HG03378 (cell line): ENCODE measurements around the gene XAF1.
"Not testable (repeated sequence)": the region's sequence is repeated elsewhere in the genome, so short reads cannot be mapped to it uniquely, and the experiment has no call there.

ENCODE experiments used
- ATAC-seq: cut with Tn5 transposase; IDR thresholded peaks from one replicate; pipeline ENCODE4 v1.9.1; 2021; ENCODE audit warnings: mild to moderate bottlenecking, moderate library complexity; ENCODE audit not compliant: unreplicated experiment

XAF1 gene

GRCh38 chr17:6753006-6753445 is 2.8 kb upstream of the XAF1 start:
- no peak for ATAC-seq

- ATAC-seq: no peak
Observed at GRCh38 chr17:6753546-6753945, 2.3 kb upstream of the XAF1 start.

- no peak for ATAC-seq
Observed at GRCh38 chr17:6755281-6755680, 565 bp upstream of the XAF1 start.

- ATAC-seq: no peak
Observed at GRCh38 chr17:6756425-6757031, 682 bp downstream of the XAF1 start.

- no peak for ATAC-seq
Observed at GRCh38 chr17:6757747-6758146, 1.9 kb downstream of the XAF1 start.

GRCh38 chr17:6761779-6762178 is 5.9 kb downstream of the XAF1 start:
- no peak for ATAC-seq

GRCh38 chr17:6768447-6768846 is 12.6 kb downstream of the XAF1 start:
- ATAC-seq: no peak

GRCh38 chr17:6772016-6772415 is 16.2 kb downstream of the XAF1 start:
- no peak for ATAC-seq

GRCh38 chr17:6774906-6775305 is 19.1 kb downstream of the XAF1 start:
- not testable (repeated sequence) for ATAC-seq

GRCh38 chr17:6775871-6776405 is 20.1 kb downstream of the XAF1 start, which contains the start of gene FBXO39:
Gene FBXO39, plus strand, starts transcription at chr17:6776215. Its CDS starts 3,654 bp downstream, at chr17:6779869.
- ATAC-seq: no peak

- no peak for ATAC-seq
Observed at GRCh38 chr17:6779411-6779810, 23.6 kb downstream of the XAF1 start.

- no peak for ATAC-seq
Observed at GRCh38 chr17:6780001-6780400, 24.2 kb downstream of the XAF1 start.

GRCh38 chr17:6780886-6781285 is 25.0 kb downstream of the XAF1 start:
- no peak for ATAC-seq

- no peak for ATAC-seq
Observed at GRCh38 chr17:6782244-6782643, 26.4 kb downstream of the XAF1 start.

- no peak for ATAC-seq
Observed at GRCh38 chr17:6786618-6787017, 30.8 kb downstream of the XAF1 start.

GRCh38 chr17:6787081-6787693 is 31.3 kb downstream of the XAF1 start:
- no peak for ATAC-seq

GRCh38 chr17:6789146-6789545 is 33.3 kb downstream of the XAF1 start:
- no peak for ATAC-seq

- ATAC-seq: no peak
Observed at GRCh38 chr17:6793748-6794493, 38.1 kb downstream of the XAF1 start.

GRCh38 chr17:6796017-6796886 is 40.4 kb downstream of the XAF1 start:
- no peak for ATAC-seq

GRCh38 chr17:6796887-6797490 is 41.1 kb downstream of the XAF1 start:
- ATAC-seq: no peak
